WTC11 (cell line): Measurements from ENCODE around the gene RPRD2.

Source experiments
- ATF2 ChIP-seq: sonication (generic); formaldehyde crosslinking; IDR thresholded peaks from 2 replicates; pipeline ENCODE4 v1.8.1; 2022; ENCODE audit warnings: low read depth, missing genetic modification reagents, borderline replicate concordance
- CBFB ChIP-seq: sonication (generic); formaldehyde crosslinking; IDR thresholded peaks from 2 replicates; pipeline ENCODE4 v1.8.1; 2022; ENCODE audit warnings: mild to moderate bottlenecking, low read depth, missing genetic modification reagents
- FOXK1 ChIP-seq: sonication (generic); formaldehyde crosslinking; IDR thresholded peaks from 2 replicates; pipeline ENCODE4 v1.8.0; 2022; ENCODE audit warnings: mild to moderate bottlenecking, moderate library complexity, missing genetic modification reagents
- FOXP1 ChIP-seq: sonication (generic); formaldehyde crosslinking; IDR thresholded peaks from 2 replicates; pipeline ENCODE4 v1.8.0; 2022; ENCODE audit warnings: missing genetic modification reagents, mild to moderate bottlenecking, moderate library complexity, borderline replicate concordance
- ZNF423 ChIP-seq: fragments of 250-450 bp; sonication (Bioruptor Pico); IDR thresholded peaks from 2 replicates; pipeline ENCODE4 v2.1.2; 2022; ENCODE audit warnings: mild to moderate bottlenecking, moderate library complexity
- TF ChIP-seq, protein P1 (sequence below): sonication (generic); formaldehyde crosslinking; IDR thresholded peaks from 2 replicates; pipeline ENCODE4 v1.8.1; 2023; ENCODE audit warnings: mild to moderate bottlenecking, missing genetic modification reagents, moderate library complexity
- TF ChIP-seq, protein P2 (sequence below): fragments of 200-600 bp; IDR thresholded peaks from 2 replicates; pipeline ENCODE4 v1.8.0; 2022; ENCODE audit warnings: antibody characterized with exemption
- TF ChIP-seq, protein P3 (sequence below): sonication (generic); formaldehyde crosslinking; IDR thresholded peaks from 2 replicates; pipeline ENCODE4 v1.8.0; 2022; ENCODE audit warnings: mild to moderate bottlenecking, missing genetic modification reagents
- TF ChIP-seq, protein P4 (sequence below): sonication (generic); formaldehyde crosslinking; IDR thresholded peaks from 2 replicates; pipeline ENCODE4 v1.8.1; 2022; ENCODE audit warnings: mild to moderate bottlenecking, missing genetic modification reagents, moderate library complexity, borderline replicate concordance
- TF ChIP-seq, protein P5 (sequence below): sonication (generic); formaldehyde crosslinking; IDR thresholded peaks from 2 replicates; pipeline ENCODE4 v1.8.1; 2022; ENCODE audit warnings: missing genetic modification reagents, borderline replicate concordance
- TF ChIP-seq, protein P6 (sequence below): sonication (generic); formaldehyde crosslinking; IDR thresholded peaks from 2 replicates; pipeline ENCODE4 v1.8.1; 2023; ENCODE audit warnings: mild to moderate bottlenecking, moderate library complexity, missing genetic modification reagents
- TF ChIP-seq, protein P7 (sequence below): fragments of 250-450 bp; sonication (Bioruptor Pico); IDR thresholded peaks from 2 replicates; pipeline ENCODE4 v1.8.0; 2021; ENCODE audit warnings: mild to moderate bottlenecking

- TF ChIP-seq FOXK1 (CRISPR knock-in tag) (no peak), ATF2 (CRISPR knock-in tag) (no peak), CBFB (no peak), FOXP1 (no peak), ZNF423 (CRISPR knock-in tag) (no peak)
- TF ChIP-seq, protein P1, sequence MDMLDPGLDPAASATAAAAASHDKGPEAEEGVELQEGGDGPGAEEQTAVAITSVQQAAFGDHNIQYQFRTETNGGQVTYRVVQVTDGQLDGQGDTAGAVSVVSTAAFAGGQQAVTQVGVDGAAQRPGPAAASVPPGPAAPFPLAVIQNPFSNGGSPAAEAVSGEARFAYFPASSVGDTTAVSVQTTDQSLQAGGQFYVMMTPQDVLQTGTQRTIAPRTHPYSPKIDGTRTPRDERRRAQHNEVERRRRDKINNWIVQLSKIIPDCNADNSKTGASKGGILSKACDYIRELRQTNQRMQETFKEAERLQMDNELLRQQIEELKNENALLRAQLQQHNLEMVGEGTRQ (CRISPR knock-in tag) = no peak
- TF ChIP-seq, protein P2, sequence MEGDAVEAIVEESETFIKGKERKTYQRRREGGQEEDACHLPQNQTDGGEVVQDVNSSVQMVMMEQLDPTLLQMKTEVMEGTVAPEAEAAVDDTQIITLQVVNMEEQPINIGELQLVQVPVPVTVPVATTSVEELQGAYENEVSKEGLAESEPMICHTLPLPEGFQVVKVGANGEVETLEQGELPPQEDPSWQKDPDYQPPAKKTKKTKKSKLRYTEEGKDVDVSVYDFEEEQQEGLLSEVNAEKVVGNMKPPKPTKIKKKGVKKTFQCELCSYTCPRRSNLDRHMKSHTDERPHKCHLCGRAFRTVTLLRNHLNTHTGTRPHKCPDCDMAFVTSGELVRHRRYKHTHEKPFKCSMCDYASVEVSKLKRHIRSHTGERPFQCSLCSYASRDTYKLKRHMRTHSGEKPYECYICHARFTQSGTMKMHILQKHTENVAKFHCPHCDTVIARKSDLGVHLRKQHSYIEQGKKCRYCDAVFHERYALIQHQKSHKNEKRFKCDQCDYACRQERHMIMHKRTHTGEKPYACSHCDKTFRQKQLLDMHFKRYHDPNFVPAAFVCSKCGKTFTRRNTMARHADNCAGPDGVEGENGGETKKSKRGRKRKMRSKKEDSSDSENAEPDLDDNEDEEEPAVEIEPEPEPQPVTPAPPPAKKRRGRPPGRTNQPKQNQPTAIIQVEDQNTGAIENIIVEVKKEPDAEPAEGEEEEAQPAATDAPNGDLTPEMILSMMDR = no peak
- TF ChIP-seq, protein P3, sequence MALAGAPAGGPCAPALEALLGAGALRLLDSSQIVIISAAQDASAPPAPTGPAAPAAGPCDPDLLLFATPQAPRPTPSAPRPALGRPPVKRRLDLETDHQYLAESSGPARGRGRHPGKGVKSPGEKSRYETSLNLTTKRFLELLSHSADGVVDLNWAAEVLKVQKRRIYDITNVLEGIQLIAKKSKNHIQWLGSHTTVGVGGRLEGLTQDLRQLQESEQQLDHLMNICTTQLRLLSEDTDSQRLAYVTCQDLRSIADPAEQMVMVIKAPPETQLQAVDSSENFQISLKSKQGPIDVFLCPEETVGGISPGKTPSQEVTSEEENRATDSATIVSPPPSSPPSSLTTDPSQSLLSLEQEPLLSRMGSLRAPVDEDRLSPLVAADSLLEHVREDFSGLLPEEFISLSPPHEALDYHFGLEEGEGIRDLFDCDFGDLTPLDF (CRISPR knock-in tag) = no peak
- TF ChIP-seq, protein P4, sequence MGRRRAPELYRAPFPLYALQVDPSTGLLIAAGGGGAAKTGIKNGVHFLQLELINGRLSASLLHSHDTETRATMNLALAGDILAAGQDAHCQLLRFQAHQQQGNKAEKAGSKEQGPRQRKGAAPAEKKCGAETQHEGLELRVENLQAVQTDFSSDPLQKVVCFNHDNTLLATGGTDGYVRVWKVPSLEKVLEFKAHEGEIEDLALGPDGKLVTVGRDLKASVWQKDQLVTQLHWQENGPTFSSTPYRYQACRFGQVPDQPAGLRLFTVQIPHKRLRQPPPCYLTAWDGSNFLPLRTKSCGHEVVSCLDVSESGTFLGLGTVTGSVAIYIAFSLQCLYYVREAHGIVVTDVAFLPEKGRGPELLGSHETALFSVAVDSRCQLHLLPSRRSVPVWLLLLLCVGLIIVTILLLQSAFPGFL = no peak
- TF ChIP-seq, protein P5, sequence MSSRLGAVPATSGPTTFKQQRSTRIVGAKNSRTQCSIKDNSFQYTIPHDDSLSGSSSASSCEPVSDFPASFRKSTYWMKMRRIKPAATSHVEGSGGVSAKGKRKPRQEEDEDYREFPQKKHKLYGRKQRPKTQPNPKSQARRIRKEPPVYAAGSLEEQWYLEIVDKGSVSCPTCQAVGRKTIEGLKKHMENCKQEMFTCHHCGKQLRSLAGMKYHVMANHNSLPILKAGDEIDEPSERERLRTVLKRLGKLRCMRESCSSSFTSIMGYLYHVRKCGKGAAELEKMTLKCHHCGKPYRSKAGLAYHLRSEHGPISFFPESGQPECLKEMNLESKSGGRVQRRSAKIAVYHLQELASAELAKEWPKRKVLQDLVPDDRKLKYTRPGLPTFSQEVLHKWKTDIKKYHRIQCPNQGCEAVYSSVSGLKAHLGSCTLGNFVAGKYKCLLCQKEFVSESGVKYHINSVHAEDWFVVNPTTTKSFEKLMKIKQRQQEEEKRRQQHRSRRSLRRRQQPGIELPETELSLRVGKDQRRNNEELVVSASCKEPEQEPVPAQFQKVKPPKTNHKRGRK (CRISPR knock-in tag) = no peak
- TF ChIP-seq, protein P6, sequence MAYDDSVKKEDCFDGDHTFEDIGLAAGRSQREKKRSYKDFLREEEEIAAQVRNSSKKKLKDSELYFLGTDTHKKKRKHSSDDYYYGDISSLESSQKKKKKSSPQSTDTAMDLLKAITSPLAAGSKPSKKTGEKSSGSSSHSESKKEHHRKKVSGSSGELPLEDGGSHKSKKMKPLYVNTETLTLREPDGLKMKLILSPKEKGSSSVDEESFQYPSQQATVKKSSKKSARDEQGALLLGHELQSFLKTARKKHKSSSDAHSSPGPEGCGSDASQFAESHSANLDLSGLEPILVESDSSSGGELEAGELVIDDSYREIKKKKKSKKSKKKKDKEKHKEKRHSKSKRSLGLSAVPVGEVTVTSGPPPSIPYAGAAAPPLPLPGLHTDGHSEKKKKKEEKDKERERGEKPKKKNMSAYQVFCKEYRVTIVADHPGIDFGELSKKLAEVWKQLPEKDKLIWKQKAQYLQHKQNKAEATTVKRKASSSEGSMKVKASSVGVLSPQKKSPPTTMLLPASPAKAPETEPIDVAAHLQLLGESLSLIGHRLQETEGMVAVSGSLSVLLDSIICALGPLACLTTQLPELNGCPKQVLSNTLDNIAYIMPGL (CRISPR knock-in tag) = no peak
- TF ChIP-seq, protein P7, sequence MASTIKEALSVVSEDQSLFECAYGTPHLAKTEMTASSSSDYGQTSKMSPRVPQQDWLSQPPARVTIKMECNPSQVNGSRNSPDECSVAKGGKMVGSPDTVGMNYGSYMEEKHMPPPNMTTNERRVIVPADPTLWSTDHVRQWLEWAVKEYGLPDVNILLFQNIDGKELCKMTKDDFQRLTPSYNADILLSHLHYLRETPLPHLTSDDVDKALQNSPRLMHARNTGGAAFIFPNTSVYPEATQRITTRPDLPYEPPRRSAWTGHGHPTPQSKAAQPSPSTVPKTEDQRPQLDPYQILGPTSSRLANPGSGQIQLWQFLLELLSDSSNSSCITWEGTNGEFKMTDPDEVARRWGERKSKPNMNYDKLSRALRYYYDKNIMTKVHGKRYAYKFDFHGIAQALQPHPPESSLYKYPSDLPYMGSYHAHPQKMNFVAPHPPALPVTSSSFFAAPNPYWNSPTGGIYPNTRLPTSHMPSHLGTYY (CRISPR knock-in tag) = no peak
Measured at GRCh38 chr1:150346316-150346715, 17.6 kb upstream of the RPRD2 start.
